NCI-H2107 treated with DMSO at 0.1 percent for 48 hours (cell line): ENCODE measurements around the gene ZNF532.

Experiments used
- DNase-seq: peaks from one replicate; lab custom pipeline; 2025; ENCODE audit not compliant: unreplicated experiment; lab: John Stamatoyannopoulos, UW

The ZNF532 gene

DNA sequence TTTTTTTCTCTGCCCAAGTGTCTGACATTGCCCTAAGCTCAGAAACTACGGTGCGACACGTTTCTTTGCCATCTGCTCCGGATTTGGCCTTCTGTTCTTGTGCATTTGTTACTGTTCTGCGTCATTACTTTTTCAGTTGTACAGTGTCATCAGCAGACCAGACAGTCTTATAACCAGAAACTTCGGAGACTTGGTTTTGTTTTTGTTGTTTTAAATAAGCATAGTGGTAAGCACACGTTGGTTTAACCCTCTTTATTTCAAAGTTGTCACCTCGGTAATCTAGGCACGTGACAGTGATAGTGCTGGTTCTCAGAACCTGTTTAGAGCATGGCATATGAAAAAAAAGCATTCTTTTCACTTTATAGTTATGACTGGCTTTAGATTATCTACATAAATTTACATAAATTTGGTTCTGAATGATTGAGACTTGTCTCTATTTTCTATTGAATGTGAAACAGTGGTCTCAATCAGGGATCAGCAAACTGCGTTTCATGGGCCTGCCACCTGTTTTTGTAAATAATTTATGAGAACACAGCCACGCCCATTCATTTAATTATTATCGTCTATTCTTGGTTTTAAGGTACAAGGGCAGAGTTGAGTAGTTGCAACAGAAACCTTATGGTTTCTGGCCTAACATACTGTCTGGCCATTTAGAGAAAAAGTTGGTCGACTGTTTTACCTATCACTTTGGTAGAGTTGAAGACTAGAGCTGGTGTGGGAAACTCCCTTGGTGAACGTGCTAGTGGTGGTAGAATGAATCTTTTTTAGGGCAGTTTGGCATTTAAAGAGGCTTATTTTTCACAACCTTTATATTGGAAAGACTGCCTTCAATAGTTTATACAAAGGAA is 106.5 kb downstream of the ZNF532 start:
- DNase-seq = no peak

DNA sequence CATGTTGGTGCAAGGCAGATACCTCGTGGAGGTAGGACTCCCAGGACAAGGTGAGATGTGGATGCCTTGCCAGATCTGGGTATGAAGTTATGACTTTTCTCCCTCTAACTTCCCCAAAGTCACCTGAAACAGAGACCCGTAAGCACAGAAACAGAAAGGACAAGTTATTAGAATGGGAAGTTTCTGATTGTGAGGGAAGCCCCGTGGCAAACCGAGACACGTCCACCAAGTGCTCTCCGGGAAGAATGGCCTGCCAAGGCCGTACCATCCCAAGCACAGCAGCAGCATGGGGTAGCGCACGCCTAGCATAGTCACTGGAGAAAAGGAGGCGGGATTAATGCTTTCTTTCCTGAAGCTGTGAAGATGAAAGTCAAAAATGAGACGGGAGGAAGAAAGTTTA is 110.6 kb downstream of the ZNF532 start:
- DNase-seq = no peak

DNA sequence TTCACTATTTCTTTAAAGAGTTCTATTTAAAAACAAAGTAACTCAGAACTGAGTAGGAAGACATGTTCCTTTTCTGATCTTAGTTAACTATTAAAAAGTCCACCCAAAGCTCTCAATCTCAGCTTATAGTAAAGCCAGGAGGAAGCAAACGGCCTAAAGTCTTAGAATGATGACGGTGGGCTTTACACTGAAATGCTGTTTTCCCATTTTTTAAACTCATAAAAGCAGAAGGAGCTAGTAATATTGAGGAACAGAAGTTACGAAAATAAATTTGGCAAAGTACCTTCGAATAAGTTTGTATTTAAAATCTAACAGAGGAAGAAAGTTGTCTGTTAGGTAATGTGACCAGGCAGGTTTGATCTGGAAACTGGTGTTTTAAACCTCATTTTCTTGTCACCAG is 111.1 kb downstream of the ZNF532 start:
- DNase-seq = no peak

DNA sequence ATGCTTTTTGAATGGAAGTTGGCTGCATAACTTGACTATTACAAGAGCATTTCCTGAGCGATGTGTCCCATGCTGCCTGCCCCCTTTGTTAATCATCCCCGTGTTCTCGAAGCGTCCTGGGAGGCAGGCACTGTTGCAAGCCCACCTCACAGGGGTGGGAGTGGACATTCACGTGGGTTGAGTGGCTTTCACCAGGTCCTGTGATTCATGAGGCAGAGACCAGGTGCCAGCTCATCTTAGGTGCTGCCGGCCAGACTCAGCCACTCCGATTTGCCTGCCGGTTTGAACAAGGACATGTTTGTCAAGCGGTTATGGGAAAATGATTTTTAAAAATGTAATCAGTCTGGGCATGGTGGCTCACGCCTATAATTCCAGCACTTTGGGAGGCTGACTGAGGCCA is 112.5 kb downstream of the ZNF532 start:
- no peak for DNase-seq

DNA sequence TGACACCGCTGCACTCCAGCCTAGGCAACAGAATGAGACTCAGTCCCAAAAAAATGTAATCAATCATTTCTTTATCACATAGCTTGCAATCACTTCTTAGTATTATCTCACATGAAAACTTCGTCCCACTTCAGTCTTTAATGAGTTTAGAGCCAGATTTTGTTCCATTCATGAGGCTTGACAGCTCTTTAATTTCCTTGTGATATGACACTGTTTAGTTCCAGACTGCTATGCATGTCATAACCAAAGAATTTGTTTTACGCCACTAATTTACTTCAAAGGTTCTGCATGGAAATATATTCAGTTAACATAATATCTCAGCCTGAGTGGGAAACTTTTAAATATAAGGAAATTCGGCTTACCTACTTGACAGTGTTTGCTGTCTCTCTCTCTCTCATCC is 113.1 kb downstream of the ZNF532 start:
- DNase-seq = no peak

- DNase-seq = no peak
Observed at GRCh38 chr18:58978916-58979315, 114.2 kb downstream of the ZNF532 start.

- no peak for DNase-seq
Observed at GRCh38 chr18:58979615-58980014, 114.9 kb downstream of the ZNF532 start.

- DNase-seq = no peak
Observed at GRCh38 chr18:58980991-58981390, 116.3 kb downstream of the ZNF532 start.

GRCh38 chr18:58983260-58984155 is 118.8 kb downstream of the ZNF532 start:
- DNase-seq = no peak

DNA sequence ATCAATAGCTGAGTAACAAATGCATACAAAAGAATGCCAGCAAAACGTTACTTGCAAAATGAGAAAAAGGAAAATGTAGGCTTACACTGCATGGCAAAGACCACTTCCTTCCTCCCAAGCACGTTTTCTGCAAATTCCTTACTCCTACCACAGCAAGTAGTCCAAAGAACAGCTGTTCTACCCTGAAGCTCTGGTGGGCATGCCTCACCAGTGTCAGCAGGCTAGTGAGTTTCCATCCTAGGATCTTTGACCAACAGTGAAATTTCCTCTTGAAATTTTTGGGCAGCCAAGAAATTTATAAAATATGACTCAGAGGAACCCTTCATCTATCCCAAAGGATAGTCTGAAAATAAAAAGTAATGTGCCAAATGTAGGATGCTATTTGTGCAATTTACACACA is 123.9 kb downstream of the ZNF532 start:
- no peak for DNase-seq

DNA sequence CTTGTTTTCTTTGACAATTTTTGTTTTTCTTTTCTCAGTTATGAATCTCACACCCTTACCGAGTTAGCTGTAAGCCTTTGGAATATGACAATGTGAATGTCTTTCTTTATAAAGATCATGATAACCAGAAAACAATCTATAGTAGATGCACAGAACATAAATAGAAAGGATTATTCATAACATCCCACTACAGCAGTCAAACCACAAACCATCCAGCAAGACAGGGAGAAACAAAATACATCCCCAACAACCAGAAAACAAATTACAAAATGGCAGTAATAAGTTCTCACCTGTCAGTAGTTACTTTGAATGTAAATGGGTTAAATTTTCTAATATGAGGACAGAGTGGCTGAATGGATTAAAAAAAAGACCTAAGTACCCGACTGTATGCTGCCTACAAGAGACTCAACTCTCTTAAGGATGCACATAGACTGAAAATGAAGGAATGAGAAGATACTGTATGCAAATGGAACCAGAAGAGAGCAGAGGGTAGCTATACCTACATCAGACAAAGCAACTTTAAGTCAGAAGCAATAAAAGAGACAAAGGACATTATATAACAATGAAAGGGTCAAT is 124.6 kb downstream of the ZNF532 start:
- DNase-seq = no peak

- DNase-seq = no peak
Observed at GRCh38 chr18:58990720-58991119, 126.0 kb downstream of the ZNF532 start.

DNA sequence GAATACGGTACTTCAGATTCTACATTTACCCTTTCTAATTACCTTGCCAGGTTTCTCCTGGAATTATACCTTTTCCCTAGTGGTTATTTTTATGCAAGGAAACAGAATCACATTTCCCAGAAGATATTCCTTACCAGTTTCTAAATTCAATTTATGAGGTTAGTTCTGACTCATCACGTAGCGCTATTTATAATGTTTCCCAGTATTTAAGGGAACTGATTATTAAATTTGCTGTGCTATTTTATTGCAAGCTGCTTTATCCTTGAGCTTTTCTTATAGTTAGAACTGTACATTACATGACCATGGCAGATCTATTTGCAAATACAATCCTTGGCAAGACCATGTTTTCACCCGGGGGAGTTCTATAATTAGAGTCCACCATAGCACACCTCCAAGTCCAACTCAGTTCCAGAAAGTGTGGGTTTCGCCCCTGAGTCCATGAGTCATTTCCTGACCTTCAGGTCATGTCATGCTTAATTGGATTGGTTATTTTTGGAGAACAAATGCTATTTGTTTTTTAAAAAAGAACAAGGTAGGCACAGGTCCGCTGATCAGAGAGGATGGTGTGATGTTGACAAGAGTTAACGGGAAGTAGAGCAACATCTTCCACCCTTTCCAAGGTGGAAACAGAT is 126.6 kb downstream of the ZNF532 start:
- DNase-seq = no peak

GRCh38 chr18:58992301-58993231 is 127.9 kb downstream of the ZNF532 start:
- no peak for DNase-seq

- no peak for DNase-seq
Observed at GRCh38 chr18:58993260-58993659, 128.6 kb downstream of the ZNF532 start.

DNA sequence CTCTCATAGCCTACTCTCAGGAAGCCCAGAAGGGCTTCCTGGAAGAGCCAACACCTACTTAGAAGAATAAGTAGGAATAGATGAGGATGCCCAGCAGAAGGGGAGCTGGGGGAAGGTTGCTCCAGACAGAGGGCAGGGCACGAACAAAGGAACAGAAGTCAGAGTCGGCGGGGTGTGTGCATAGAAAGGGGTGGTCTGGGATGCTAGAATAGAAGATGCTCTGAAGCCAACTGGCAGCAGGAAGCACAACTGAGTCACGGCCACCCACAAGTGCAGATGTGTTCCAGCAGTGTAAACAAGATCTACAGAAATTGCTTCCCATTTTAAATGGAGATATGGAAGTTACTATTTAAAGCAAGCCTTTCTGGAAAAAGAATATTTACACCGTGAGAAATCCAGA is 131.0 kb downstream of the ZNF532 start:
- DNase-seq = no peak

DNA sequence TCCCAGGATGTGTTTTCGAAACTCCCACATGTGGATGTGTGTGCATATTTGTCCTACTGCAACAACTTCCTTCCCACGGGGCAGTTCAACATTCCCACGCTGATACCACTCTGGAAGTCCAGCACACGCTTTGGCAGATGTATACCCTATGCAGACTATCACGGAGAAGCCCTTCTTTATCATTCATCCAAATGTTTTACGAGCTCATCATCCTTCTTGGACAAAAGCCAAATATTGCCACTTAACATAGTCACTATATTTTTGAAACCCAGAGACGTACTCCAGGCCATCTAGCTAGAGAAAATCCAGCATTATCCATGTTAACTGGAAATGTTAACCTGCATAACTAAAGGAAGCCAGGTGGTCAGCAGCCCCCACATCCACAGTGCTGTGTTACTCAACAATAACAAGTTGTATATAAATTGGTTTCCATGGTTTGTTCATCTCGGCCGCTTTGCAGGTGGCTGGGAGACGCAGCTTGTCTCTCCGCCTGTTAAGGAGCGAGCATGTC is 131.5 kb downstream of the ZNF532 start:
- no peak for DNase-seq

DNA sequence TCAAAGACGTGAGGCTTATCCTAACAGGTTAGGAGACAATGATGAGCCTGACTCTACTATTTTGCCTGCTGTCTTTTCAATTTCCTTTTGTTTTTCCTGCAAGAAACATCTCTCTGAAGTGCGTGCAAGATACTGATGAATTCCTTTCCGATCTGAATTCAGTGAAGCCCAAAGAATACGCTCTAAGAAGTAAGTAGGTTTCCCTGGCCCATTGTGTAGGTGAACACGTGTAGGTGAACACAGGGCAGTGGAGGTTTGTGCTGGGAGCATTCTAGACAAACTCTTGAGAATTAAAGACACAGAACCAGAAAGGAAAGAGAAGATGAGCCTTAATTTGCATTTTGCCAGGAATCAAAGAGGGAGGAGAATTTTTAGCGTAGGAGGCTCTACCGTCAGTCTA is 132.0 kb downstream of the ZNF532 start:
- DNase-seq = no peak

DNA sequence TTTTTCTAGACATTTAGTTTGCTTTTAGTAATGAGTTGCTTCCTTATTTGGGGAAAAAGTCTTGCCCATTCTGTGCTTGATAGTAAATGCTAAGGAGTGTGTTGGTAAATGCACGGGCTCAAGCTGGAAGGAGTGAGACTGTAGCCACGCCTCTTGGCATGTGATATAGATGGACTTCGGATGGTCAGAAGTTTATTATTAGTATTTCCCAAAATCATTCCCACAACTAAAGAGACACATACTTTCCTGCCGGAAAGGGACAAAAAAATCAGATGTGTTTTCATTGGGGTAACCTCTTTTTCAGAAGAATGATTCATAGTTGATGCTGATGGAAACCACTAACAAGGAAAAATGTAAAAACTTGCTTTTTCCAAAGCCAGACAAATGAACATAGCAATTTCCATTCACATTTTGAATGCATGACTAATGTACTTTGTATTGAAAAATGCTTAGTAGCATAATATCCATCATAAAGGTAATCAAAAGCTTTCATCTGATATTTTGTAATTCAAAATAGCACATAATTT is 133.2 kb downstream of the ZNF532 start:
- DNase-seq = no peak
